HG03196 (cell line): ENCODE data around the gene APOL4.
"Not testable (repeated sequence)": the region's sequence is repeated elsewhere in the genome, so short reads cannot be mapped to it uniquely, and the experiment has no call there.

ENCODE experiments used
- ATAC-seq: cut with Tn5 transposase; IDR thresholded peaks from one replicate; pipeline ENCODE4 v1.9.1; 2021; ENCODE audit not compliant: unreplicated experiment

APOL4 gene

DNA sequence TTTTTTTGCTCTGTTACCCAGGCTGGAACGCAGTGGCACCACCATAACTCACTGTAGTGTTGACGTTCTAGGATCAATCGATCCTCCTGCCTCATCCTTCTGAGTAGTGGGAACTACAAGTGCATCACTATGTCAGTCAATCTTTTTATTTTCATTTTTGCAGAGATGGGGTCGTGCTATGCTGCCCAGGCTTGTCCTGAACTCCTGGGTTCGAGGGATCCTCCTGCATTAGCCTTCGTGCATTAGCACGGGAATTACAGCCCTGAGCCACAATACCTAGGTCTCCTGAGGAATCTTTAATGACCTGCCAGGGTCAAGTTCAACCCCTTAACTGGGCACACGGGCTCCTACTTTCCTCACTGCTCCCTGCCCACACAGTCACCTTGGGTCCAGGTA, 45.5 kb downstream of the APOL4 start:
- no peak for ATAC-seq

DNA sequence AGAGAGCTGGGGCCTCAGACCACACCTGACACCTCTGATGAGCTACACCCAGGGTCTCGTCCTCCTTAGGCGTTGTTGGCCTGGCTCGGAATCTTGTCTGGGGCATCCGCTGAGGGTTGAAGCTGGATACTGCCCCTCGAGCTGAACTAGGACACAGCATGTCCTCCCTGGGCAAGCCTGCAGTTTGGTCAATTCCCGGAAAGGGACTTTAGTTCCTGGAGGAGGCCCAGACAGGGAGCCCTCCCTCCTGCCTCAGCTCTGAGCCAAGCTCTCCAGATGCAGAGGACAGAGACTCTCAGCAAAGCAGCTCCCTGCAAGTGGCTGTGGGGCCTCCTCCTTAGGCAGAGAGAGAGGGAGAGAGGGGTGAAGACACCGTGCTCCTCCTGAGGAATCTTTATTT, 45.9 kb downstream of the APOL4 start:
- no peak for ATAC-seq

DNA sequence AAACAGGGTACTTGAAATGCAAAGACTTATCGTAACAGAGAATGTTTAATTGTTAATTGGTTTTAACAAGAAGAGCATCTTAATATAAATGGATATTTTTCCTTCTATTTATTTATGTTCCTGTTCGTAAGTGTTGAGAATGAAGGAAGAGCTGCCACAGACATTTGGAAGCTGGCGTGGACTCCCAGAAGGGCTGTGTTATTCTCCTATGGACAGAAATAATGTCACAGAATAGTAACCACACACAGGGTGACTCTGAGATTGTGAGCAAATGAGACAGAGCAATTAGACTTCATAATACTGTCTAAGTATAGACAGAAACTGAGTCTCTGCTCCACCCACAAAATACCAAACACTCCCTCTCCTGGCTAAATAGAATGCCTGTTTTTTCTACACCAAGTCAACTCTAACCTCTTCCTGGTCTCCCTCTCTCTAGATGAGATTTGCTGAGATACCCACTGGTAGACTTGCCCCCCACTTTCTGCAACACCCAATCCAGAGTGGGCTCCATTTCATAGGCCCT, 47.1 kb downstream of the APOL4 start:
- no peak for ATAC-seq

DNA sequence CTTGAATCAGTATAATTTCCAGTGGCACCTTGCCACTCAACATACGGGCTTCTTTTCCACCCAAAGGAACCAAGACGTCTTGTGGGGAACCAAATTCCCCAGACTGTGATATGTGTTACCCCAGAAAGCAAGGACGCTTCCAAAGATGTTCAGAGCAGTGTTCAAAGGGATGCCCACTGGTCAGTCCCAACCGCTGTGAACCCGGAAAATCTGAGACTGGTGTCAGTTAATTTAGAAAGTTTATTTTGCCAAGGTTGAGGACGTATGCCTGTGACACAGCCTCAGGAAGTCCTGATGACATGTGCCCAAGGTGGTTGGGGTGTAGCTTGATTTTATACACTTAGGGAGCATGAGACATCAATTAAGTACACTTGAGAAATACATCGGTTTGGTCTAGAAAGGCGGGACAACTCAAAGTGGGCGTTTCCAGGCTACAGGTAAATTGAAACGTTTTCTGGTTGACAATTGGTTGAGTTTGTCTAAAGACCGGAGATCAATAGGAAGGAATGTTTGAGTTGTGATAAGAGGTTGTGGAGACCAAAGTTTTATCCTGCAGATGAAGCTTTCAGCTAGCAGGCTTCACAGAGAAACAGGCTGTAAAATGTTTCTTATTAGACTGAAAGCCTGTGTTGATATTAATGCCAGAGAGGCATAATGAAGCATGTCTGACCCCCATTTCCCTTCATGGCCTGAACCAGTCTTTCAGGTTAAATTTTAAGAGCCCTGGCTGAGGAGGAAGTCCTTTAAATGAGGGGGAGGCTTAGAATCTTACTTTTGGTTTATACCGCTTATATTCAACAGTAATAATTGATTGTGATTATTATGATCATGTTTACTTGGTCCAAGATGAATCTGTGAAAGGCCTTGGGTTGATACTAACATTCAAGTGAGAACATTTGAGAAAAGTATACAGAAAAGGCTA, 47.8 kb downstream of the APOL4 start:
- ATAC-seq = no peak

DNA sequence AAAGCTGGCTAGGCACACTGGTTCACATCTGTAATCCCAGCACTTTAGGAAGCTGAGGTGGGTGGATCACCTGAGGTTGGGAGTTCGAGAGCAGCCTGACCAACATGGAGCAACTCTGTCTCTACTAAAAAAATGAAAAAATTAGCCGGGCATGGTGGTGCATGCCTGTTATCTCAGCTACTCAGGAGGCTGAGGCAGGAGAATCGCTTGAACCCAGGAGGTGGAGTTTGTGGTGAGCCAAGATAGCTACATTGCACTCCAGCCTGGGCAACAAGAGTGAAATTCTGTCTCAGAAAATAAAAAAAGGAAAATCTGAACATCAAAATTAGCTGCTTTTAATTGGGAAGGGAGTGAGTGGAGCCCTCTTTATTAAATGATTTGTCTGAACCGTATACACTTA, 48.8 kb downstream of the APOL4 start:
- not testable (repeated sequence) for ATAC-seq

DNA sequence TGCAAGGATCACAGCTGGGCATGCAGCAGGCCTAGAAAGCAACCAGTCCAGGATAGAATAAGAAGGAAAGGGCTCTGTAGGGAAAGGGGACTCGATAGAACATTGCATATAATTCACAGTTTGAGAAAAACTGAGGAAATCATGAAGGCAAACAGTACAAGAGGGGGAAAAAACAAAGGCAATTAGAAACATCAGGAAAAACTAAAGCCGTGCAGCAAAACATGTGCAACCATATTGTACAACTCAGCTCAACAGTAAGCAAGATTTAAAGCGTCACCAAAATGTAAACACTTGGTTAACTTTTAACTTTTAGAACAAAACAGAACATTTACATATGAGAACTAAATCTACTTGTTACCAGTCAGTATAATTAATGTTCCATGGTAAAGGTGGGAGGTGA, 49.5 kb downstream of the APOL4 start:
- ATAC-seq = no peak

DNA sequence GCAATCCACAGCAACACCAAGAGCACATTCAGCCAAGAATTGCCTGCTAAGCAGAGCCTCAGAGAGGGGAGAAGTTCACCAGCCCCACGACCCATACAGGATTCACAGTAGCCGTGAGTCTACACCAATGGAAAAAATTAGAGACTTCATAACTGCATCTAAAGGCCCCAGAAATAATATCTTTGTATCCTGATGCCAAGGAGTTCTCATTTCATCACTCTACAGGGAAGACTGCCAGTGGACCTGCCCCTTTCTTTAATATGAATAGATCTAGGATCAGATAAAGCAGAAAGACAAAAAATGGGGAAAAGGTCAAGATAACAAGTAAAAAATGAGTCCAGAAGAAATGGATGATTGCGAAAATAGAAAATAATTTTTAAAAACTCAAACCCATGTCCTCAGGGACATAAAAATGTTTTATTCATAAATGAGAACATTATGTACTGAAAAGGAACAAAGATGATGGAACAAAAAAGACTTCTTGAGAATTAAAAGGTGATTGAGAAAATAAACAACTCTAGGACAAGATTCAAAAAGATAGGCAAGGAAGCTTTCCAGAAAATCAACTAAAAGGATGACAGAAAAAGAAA, 50.5 kb downstream of the APOL4 start:
- no peak for ATAC-seq

DNA sequence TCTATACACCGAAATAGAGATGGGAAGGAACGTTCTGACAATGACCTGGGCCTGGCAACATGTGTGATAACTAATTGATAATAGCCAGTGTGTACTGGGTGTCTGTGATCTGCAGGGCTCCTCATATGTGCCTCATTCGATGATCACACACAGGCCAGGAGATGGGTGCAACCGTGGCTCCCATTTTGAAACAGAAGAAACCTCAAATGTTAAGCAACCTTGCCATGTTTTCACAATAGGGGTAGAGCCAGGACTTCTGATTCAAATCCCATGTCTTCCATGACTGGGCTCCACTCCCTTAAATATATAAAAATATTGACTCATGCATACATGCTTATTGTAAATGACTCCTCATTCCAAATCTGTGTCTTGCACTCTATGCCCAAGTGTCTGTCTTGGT, 52.2 kb downstream of the APOL4 start:
- ATAC-seq = no peak

DNA sequence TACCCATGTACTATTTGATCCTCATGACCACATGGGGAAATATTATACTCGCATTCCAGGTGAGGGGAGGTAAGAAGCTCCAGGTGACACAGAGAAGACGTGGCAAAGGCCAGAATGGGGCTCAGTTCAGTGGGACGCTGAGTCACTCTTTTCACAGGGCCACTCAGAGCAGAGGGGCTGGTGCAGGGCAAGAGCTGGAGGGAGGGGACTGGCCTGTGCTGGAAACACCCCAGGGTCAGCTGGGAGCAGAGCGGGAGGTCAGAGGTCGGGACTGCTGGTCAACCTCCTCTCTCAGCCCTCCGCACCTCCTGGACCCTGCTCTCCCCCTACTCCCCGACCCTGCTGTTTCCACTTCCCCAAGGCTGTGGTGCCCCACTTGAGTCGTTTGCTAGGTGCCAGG, 53.2 kb downstream of the APOL4 start:
- no peak for ATAC-seq

DNA sequence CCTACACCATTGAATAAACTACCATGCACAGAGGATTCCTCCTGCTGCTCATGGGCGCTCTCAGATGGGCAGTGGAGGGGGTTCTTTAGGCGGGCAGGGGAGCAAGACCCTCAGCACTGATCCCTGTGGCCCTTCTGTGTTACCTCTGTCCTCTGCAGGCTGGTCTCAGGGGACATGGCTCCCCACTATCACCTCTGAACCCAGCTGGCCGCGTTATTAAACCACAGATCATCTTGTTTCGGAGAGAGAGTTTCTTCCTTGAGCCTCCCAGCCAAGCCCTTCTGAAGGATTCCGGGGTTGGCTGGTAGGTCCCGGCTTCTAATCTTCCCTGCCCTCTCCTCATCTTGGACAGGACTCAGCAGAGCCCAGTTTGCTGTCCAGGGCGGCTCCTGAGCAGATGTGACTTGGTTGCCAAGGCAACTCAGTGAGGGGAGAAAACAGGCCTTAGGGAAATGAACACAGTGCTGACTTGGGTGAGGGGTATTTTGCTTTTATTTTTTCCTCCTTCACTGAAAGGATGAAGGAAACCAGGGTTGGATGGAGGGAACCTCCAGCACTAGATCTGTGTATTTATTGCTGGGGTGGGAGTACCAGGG, 54.3 kb downstream of the APOL4 start:
- no peak for ATAC-seq

DNA sequence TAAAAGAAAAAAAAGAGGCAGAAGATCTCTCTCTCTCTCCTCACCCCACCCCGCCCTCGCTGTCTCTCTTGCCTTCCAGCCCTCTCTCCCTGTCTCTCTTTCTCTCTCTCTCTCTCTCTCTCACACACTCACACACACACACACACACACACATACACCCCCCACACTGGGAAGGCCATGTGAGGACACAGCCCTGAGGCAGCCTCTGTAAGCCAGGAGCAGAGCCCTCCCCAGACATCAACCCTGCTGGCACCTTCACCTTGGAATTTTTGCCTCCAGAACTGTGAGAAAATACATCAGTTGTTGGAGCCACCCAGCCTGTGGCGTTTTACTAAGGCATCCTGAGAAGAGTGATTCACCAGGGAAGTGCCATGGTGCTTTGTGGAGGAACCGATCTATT, 55.7 kb downstream of the APOL4 start:
- no peak for ATAC-seq

DNA sequence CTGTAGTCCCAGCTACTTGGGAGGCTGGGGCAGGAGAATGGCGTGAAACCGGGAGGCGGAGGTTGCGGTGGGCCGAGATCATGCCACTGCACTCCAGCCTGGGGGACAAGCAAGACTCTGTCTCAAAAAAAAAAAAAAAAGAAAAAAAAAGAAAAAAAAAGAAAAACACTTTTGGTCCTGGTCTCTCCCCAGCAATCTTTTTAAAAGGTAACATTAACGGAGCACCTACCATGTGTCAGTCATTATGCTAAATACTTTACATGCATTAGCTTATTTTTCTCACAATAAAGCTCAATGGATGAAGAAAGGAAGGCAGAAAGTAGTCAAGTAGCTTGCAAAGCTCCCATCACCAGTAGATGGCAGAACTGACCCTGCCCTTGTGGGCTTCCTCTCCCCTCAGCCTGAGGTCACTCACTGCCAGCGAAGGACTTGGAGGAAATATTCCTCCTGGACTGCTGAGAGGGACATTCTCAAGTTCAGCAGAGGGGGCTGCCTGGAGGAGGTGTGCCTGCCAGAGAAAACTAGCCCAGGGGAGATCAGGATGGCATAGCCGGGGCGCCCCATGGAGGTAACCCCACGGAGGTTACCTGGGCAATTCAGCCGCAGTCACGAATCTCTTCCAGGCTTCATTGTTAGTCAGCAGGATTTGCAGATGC, 56.6 kb downstream of the APOL4 start:
- ATAC-seq = no peak

DNA sequence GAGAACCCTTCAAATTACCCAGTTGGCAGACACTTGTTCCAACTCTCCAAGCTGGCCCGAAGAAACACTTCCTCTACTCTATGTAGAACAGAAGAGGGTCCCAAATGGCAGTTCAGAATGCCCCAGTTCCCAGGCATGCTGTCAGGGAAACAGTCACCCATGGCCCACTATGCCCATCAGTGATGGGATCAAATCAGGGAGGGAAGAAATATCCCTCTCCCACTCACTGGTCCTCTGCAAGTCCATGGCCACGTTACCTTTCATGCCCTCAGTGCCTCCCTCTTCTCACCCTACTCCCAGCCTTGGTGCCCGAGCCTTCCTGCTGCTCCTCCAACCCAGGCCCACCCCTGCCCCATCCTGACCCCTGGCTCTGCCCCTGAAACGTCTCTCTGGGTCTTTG, 57.7 kb downstream of the APOL4 start:
- ATAC-seq = no peak

DNA sequence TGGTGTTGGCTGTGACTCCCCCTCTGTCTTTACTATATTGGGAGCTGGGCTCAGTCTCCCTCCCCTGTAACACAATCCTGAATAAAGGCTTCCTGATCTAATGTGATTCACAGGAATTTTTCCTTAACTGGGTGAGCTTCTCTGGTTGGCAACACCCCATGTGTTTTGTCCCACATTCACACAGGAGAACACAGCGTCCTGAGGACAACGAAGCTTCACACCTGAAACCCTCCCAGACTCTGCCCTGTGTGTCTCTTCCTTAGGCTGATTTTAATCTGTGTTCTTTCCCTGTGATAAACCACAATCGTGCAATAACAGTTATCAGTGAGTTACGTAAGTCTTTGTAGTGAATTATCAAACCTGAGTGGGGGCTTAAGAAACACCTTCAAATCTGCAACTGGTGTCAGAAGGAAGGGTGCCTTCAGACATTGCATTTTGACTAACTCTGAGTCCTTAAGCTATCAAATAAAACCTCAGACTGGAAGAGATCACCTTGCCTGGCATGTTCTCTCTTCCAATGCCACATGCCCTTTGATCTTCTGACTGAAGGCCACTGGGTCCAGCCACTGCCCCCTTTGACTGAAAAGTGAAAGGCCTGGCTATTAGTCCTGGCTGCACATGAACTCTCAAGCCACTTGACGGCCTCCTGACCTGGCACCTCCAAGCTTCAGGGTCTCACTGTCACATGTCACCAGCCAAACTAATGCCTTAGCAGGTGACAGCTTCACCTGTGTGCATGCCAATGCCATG, 58.4 kb downstream of the APOL4 start:
- no peak for ATAC-seq

DNA sequence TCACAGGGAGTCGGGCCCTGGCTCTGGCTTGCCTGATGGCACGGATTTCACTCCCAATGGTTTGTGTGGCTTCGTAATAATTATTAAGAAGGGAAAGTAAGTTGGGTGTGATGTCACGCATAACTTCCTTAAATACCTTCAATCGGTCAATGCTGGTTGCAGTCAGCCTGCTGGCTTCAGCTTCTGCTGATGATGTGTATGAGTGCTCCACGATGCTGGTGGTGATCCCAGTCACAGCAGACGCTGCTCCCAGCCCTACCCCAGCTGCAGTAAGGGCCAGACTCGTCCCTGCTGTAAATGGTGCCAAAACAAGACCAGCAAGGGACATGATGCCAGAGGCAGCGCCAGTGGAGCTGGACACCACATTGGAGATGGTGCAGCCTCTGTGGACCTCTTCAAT, 60.1 kb downstream of the APOL4 start:
- ATAC-seq = no peak
